H9 (cell line): Measurements from ENCODE around the gene ST6GALNAC3. TPM values are rescaled to one million over a fixed set of nuclear protein-coding genes. Genes with fewer than 3 reads are reported as not detected.
A peak's percentile ranks its signal among the peaks of the same experiment; 100 is the strongest.

Experiments used
- DNase-seq: peaks from one replicate; pipeline ENCODE4 v3.0.0-alpha.2; 2017
- H2AFZ ChIP-seq: one replicate; pipeline ENCODE4 v1.6.1; 2013; ENCODE audit warnings: mild to moderate bottlenecking, low read length, control low read depth, moderate library complexity
- H2AK5ac ChIP-seq: 2 replicates; pipeline ENCODE4 v1.6.1; 2013; ENCODE audit warnings: low read length, control low read depth, mixed read lengths; ENCODE audit not compliant: insufficient read length
- H2BK120ac ChIP-seq: one replicate; pipeline ENCODE4 v1.6.1; 2013; ENCODE audit warnings: low read depth, mild to moderate bottlenecking, low read length, control low read depth, inconsistent platforms; ENCODE audit not compliant: poor library complexity, severe bottlenecking
- H2BK12ac ChIP-seq: 2 replicates; pipeline ENCODE4 v1.6.1; 2013; ENCODE audit warnings: low read length, control low read depth, mixed read lengths, low read depth; ENCODE audit not compliant: insufficient read length
- H2BK15ac ChIP-seq: 2 replicates; pipeline ENCODE4 v1.6.1; 2013; ENCODE audit warnings: low read depth, low read length, control low read depth
- H2BK20ac ChIP-seq: one replicate; pipeline ENCODE4 v1.6.1; 2013; ENCODE audit warnings: low read depth, mild to moderate bottlenecking, low read length, control low read depth, inconsistent platforms; ENCODE audit not compliant: poor library complexity, severe bottlenecking
- H2BK5ac ChIP-seq: 2 replicates; pipeline ENCODE4 v1.6.1; 2013; ENCODE audit warnings: low read length, control low read depth, mixed read lengths; ENCODE audit not compliant: insufficient read length
- H3K14ac ChIP-seq: 2 replicates; pipeline ENCODE4 v1.6.1; 2013; ENCODE audit warnings: low read length, control low read depth; ENCODE audit not compliant: insufficient read depth
- H3K18ac ChIP-seq: 2 replicates; pipeline ENCODE4 v1.6.1; 2013; ENCODE audit warnings: low read depth, mild to moderate bottlenecking, mixed read lengths, low read length, control low read depth; ENCODE audit not compliant: insufficient read length
- H3K23ac ChIP-seq: 2 replicates; pipeline ENCODE4 v1.6.1; 2013; ENCODE audit warnings: low read length, control low read depth, mixed read lengths, low read depth; ENCODE audit not compliant: insufficient read length
- H3K23me2 ChIP-seq: 2 replicates; pipeline ENCODE4 v1.6.1; 2013; ENCODE audit warnings: low read depth, mild to moderate bottlenecking, mixed read lengths, low read length, control low read depth; ENCODE audit not compliant: insufficient read length, poor library complexity, severe bottlenecking
- H3K27ac ChIP-seq: 2 replicates; pipeline ENCODE4 v1.5.1; 2013; ENCODE audit warnings: low read length, control low read depth, mixed read lengths, low read depth; ENCODE audit not compliant: insufficient read length
- H3K27me3 ChIP-seq: 2 replicates; pipeline ENCODE4 v1.6.1; 2013; ENCODE audit warnings: low read length, control low read depth, inconsistent platforms; ENCODE audit not compliant: insufficient read depth
- H3K4ac ChIP-seq: 2 replicates; pipeline ENCODE4 v1.6.1; 2013; ENCODE audit warnings: low read depth, mild to moderate bottlenecking, control low read depth, inconsistent platforms, low read length, moderate library complexity
- H3K4me1 ChIP-seq: 2 replicates; pipeline ENCODE4 v1.6.1; 2013; ENCODE audit warnings: low read length, control low read depth, inconsistent platforms; ENCODE audit not compliant: insufficient read depth
- H3K4me2 ChIP-seq: 2 replicates; pipeline ENCODE4 v1.6.1; 2013; ENCODE audit warnings: low read length, control low read depth, mixed read lengths; ENCODE audit not compliant: insufficient read length, insufficient read depth
- H3K56ac ChIP-seq: 2 replicates; pipeline ENCODE4 v1.6.1; 2013; ENCODE audit warnings: low read depth, mild to moderate bottlenecking, mixed read lengths, low read length, control low read depth; ENCODE audit not compliant: insufficient read length
- H3K79me1 ChIP-seq: 2 replicates; pipeline ENCODE4 v1.6.1; 2013; ENCODE audit warnings: low read depth, mild to moderate bottlenecking, moderate library complexity, low read length, control low read depth, inconsistent platforms; ENCODE audit not compliant: insufficient read depth, poor library complexity, severe bottlenecking
- H3K79me2 ChIP-seq: 2 replicates; pipeline ENCODE4 v1.6.1; 2013; ENCODE audit warnings: low read length, control low read depth, inconsistent platforms; ENCODE audit not compliant: insufficient read depth
- H3K9ac ChIP-seq: 2 replicates; pipeline ENCODE4 v1.6.1; 2013; ENCODE audit warnings: low read length, control low read depth, mixed read lengths; ENCODE audit not compliant: insufficient read length; ENCODE audit errors: extremely low read depth
- H3K9me3 ChIP-seq: one replicate; pipeline ENCODE4 v1.6.1; 2013; ENCODE audit warnings: low read depth, low read length, inconsistent platforms; ENCODE audit not compliant: control insufficient read depth
- H3T11ph ChIP-seq: one replicate; pipeline ENCODE4 v1.6.1; 2013; ENCODE audit warnings: mild to moderate bottlenecking, low read length, control low read depth, inconsistent platforms
- H4K20me1 ChIP-seq: one replicate; pipeline ENCODE4 v1.6.1; 2013; ENCODE audit not compliant: control insufficient read depth, insufficient read length, insufficient read depth
- H4K5ac ChIP-seq: 2 replicates; pipeline ENCODE4 v1.6.1; 2013; ENCODE audit warnings: low read depth, mild to moderate bottlenecking, mixed read lengths, low read length, control low read depth; ENCODE audit not compliant: insufficient read length
- H4K8ac ChIP-seq: replicated peaks from 2 replicates; pipeline ENCODE4 v1.6.1; 2013; ENCODE audit warnings: low read length, control low read depth, mixed read lengths, low read depth; ENCODE audit not compliant: insufficient read length
- H4K91ac ChIP-seq: 2 replicates; pipeline ENCODE4 v1.6.1; 2013; ENCODE audit warnings: low read depth, mild to moderate bottlenecking, moderate library complexity, mixed read lengths, low read length, control low read depth; ENCODE audit not compliant: insufficient read length
- H3K27ac Mint-ChIP-seq, 3 experiments: 2 replicates in 2 of 3; 3 replicates in 1 of 3; pipeline ENCODE4 v1.8.0; 2020 to 2021; ENCODE audit warnings: mixed read lengths in 3 of 3, mild to moderate bottlenecking in 1 of 3, moderate library complexity in 1 of 3
- H3K27me3 Mint-ChIP-seq: 2 replicates; pipeline ENCODE4 v1.8.0; 2021; ENCODE audit warnings: low read depth, mild to moderate bottlenecking, moderate library complexity, mixed read lengths
- H3K36me3 Mint-ChIP-seq, 3 experiments: 2 replicates in 2 of 3; 3 replicates in 1 of 3; pipeline ENCODE4 v1.8.0; 2020 to 2021; ENCODE audit warnings: low read depth in 3 of 3, mixed read lengths in 3 of 3; ENCODE audit not compliant: insufficient read depth in 1 of 3
- H3K4me1 Mint-ChIP-seq, 2 experiments: 2 replicates each; pipeline ENCODE4 v1.8.0; 2020; ENCODE audit warnings: mixed read lengths in 2 of 2
- H3K4me3 Mint-ChIP-seq, 2 experiments: 2 replicates in 1 of 2; 3 replicates in 1 of 2; pipeline ENCODE4 v1.8.0; 2020 to 2021; ENCODE audit warnings: mild to moderate bottlenecking in 2 of 2, mixed read lengths in 2 of 2, moderate library complexity in 1 of 2
- H3K9me3 Mint-ChIP-seq, 2 experiments: 2 replicates in 1 of 2; 3 replicates in 1 of 2; pipeline ENCODE4 v1.8.0; 2020; ENCODE audit warnings: mild to moderate bottlenecking in 2 of 2, mixed read lengths in 2 of 2, moderate library complexity in 1 of 2
- WGBS: extraction: QIAGEN DNeasy Blood & Tissue Kit; methylation state at CpG from one replicate; pipeline ENCODE4 v1.1.7; 2013; ENCODE audit warnings: missing lambda C conversion rate, low lambda C conversion rate, mixed read lengths; ENCODE audit not compliant: insufficient read length; ENCODE audit errors: extremely low coverage; 5-methylcytosine and 5-hydroxymethylcytosine counted together
- total RNA-seq: library from RNA; stranded (reverse); gene quantifications from 2 replicates; pipeline ENCODE4 v1.2.1, GENCODE V29; 2021
- TF ChIP-seq, protein P1 (sequence below): fragments of 200-600 bp; sonication (generic); conservative IDR thresholded peaks from 3 replicates; pipeline ENCODE4 v1.8.0; 2021; ENCODE audit warnings: antibody characterized with exemption, mild to moderate bottlenecking

The ST6GALNAC3 gene
- total RNA-seq, 1 experiment from 2014 or later = 11.2 TPM

DNA sequence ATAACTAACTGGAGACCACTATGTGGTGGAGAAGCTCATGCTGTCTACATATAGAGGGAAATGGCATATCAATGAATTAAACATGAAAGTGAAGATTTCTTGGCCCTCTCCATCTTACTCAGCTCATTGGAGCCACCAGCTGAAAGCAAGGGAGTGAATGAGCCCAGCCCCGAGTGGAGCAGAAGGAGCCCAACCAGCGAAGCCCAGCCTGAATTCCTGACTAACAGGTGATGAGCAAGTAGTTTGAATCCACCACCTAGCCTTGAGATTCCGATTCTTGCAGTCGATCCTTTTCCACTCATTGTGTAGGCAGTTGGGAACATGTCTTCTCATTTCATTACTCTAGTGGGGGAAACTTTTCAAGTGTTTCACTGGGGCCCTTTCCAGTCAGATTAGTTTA lies 18.6 kb upstream of the ST6GALNAC3 start:
- peaks cover 11% of the 10 kb centered on the region for H3K4me1 ChIP-seq
- no peak overlapping the region for H3K14ac ChIP-seq
- H3T11ph ChIP-seq = no peak overlapping the region
- no peak overlapping the region for H2AFZ ChIP-seq
- no peaks in the 10 kb centered on the region for H3K79me1 ChIP-seq
- no peak overlapping the region for H3K9ac ChIP-seq
- no peak overlapping the region for H3K27ac ChIP-seq
- H2BK120ac ChIP-seq = no peak overlapping the region
- H4K20me1 ChIP-seq = no peaks in the 10 kb centered on the region
- Mint-ChIP-seq H3K36me3 (no peaks in the 10 kb centered on the region; a peak in 1 of 7 replicates), H3K4me3 (no peak overlapping the region), H3K9me3 (no peaks in the 10 kb centered on the region), H3K4me1 (peaks cover 30 to 47% of the 10 kb centered on the region in 2 experiments), H3K27ac (no peak overlapping the region), H3K27me3 (no peaks in the 10 kb centered on the region)
- no peak overlapping the region for H3K23ac ChIP-seq
- H2BK5ac ChIP-seq = no peak overlapping the region
- H3K79me2 ChIP-seq = no peaks in the 10 kb centered on the region
- no peak overlapping the region for H3K4ac ChIP-seq
- no peak overlapping the region for H4K91ac ChIP-seq
- H2BK12ac ChIP-seq = no peak overlapping the region
- H3K56ac ChIP-seq = no peak overlapping the region
- H2AK5ac ChIP-seq = no peak overlapping the region
- H2BK15ac ChIP-seq = no peak overlapping the region
- no peak overlapping the region for H3K4me2 ChIP-seq
- no peaks in the 10 kb centered on the region for H3K27me3 ChIP-seq
- no peaks in the 10 kb centered on the region for H3K9me3 ChIP-seq
- WGBS = no CpG with 5 or more reads among the region's 4 CpGs
- no peak overlapping the region for H2BK20ac ChIP-seq
- H3K18ac ChIP-seq = no peak overlapping the region
- no peak overlapping the region for H4K8ac ChIP-seq
- peak; percentile 34 for DNase-seq
- no peaks in the 10 kb centered on the region for H3K23me2 ChIP-seq
- H4K5ac ChIP-seq = no peak overlapping the region
- TF ChIP-seq, protein P1, sequence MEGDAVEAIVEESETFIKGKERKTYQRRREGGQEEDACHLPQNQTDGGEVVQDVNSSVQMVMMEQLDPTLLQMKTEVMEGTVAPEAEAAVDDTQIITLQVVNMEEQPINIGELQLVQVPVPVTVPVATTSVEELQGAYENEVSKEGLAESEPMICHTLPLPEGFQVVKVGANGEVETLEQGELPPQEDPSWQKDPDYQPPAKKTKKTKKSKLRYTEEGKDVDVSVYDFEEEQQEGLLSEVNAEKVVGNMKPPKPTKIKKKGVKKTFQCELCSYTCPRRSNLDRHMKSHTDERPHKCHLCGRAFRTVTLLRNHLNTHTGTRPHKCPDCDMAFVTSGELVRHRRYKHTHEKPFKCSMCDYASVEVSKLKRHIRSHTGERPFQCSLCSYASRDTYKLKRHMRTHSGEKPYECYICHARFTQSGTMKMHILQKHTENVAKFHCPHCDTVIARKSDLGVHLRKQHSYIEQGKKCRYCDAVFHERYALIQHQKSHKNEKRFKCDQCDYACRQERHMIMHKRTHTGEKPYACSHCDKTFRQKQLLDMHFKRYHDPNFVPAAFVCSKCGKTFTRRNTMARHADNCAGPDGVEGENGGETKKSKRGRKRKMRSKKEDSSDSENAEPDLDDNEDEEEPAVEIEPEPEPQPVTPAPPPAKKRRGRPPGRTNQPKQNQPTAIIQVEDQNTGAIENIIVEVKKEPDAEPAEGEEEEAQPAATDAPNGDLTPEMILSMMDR = no peak
